HCT116 (cell line): ENCODE results near the gene FADS1. TPM values are rescaled to one million over a fixed set of nuclear protein-coding genes. Genes with fewer than 3 reads are reported as not detected.

ENCODE experiments used
- ATAC-seq: fragments of 200-7000 bp; cut with Tn5 transposase; 2 replicates; pipeline ENCODE4 v1.9.1; 2020; ENCODE audit warnings: mild to moderate bottlenecking, moderate library complexity
- BruUV-seq: library from RNA; stranded (reverse); fragments of 400-500 nt; replicated peaks from 2 replicates; lab custom pipeline; 2021; lab: Mats Ljungman, UMichigan
- CTCF ChIA-PET: fragments of 300-600 bp; sonication (Branson Sonifier 250); formaldehyde crosslinking; loops from one replicate; lab custom pipeline; 2021; ENCODE audit warnings: antibody characterized with exemption; lab: Charles Lee
- POLR2A ChIA-PET: fragments of 300-600, 350-600 bp; sonication (Branson Sonifier 250); formaldehyde crosslinking; loops from one replicate; lab custom pipeline; 2021; ENCODE audit warnings: antibody characterized with exemption; lab: Charles Lee
- RAD21 ChIA-PET, 2 experiments: fragments of 300-600 bp; sonication (Branson Sonifier 250); formaldehyde crosslinking; loops; one replicate each; lab custom pipeline; 2023; ENCODE audit warnings: low total read pairs in 2 of 2; ENCODE audit not compliant: uncharacterized antibody in 2 of 2, unreplicated experiment in 2 of 2, low non-redundant PET in 1 of 2; lab: Charles Lee
- DNase-seq: peaks from one replicate; pipeline ENCODE4 v3.0.0-alpha.2; 2010; ENCODE audit warnings: low read depth, low spot score
- H2AFZ ChIP-seq: fragments of 200-600 bp; shearing (Covaris generic), sonication (generic); 2 replicates; pipeline ENCODE4 v1.6.1; 2017; ENCODE audit warnings: low read depth, mixed run types, mixed read lengths, antibody characterized with exemption, low read length; ENCODE audit not compliant: poor library complexity, severe bottlenecking
- H3K27ac ChIP-seq: 2 replicates; pipeline ENCODE4 v1.5.1; 2012; ENCODE audit warnings: low read depth, low read length
- H3K27me3 ChIP-seq: fragments of 200-600 bp; sonication (generic); 2 replicates; pipeline ENCODE4 v1.6.1; 2016; ENCODE audit warnings: mixed run types, low read length, mixed read lengths; ENCODE audit not compliant: insufficient read depth
- H3K36me3 ChIP-seq, 2 experiments: fragments of 200-500 bp in 1 of 2; fragments of 200-600 bp in 1 of 2; sonication (Bioruptor generic) in 1 of 2; sonication (generic) in 1 of 2; 2 replicates each; pipeline versions ENCODE4 v1.5.1 to v1.6.1; 2014 to 2016; ENCODE audit warnings: low read length in 2 of 2, inconsistent platforms in 1 of 2, mixed read lengths in 1 of 2, mixed run types in 1 of 2; ENCODE audit not compliant: insufficient read depth in 2 of 2, control insufficient read depth in 1 of 2
- H3K4me1 ChIP-seq, 2 experiments: fragments of 200-600 bp in 1 of 2; sonication (generic) in 1 of 2; 2 replicates each; pipeline versions ENCODE4 v1.5.1 to v1.6.1; 2012 to 2017; ENCODE audit warnings: low read length in 2 of 2, inconsistent platforms in 1 of 2, mild to moderate bottlenecking in 1 of 2, mixed read lengths in 1 of 2, mixed run types in 1 of 2, moderate library complexity in 1 of 2; ENCODE audit not compliant: insufficient read depth in 2 of 2, control insufficient read depth in 1 of 2
- H3K4me2 ChIP-seq: fragments of 200-600 bp; sonication (generic); 2 replicates; pipeline ENCODE4 v1.6.1; 2017; ENCODE audit warnings: mixed run types, low read length, mixed read lengths
- H3K4me3 ChIP-seq, 2 experiments: fragments of 200-600 bp in 1 of 2; sonication (generic) in 1 of 2; replicated peaks in 1 of 2; 2 replicates each; pipeline ENCODE4 v1.5.1; 2011 to 2016; ENCODE audit warnings: low read length in 2 of 2, control low read depth in 1 of 2, low read depth in 1 of 2, mild to moderate bottlenecking in 1 of 2, mixed read lengths in 1 of 2, mixed run types in 1 of 2
- H3K79me2 ChIP-seq: fragments of 200-600 bp; sonication (generic); 2 replicates; pipeline ENCODE4 v1.6.1; 2017; ENCODE audit warnings: mild to moderate bottlenecking, mixed run types, low read length, moderate library complexity, mixed read lengths; ENCODE audit not compliant: insufficient read depth
- H3K9ac ChIP-seq: fragments of 200-600 bp; sonication (generic); 2 replicates; pipeline ENCODE4 v1.6.1; 2016; ENCODE audit warnings: low read length, mixed read lengths
- H3K9me2 ChIP-seq: fragments of 200-600 bp; sonication (generic), shearing (Covaris generic); 2 replicates; pipeline ENCODE4 v1.6.1; 2017; ENCODE audit warnings: mixed run types, mild to moderate bottlenecking, moderate library complexity; ENCODE audit not compliant: insufficient read depth
- H3K9me3 ChIP-seq, 2 experiments: fragments of 200-500 bp in 1 of 2; fragments of 200-600 bp in 1 of 2; sonication (Bioruptor generic) in 1 of 2; sonication (generic) in 1 of 2; 2 replicates each; pipeline ENCODE4 v1.6.1; 2014 to 2017; ENCODE audit warnings: low read length in 2 of 2, mixed read lengths in 2 of 2, inconsistent platforms in 1 of 2, low read depth in 1 of 2, mild to moderate bottlenecking in 1 of 2, mixed run types in 1 of 2, moderate library complexity in 1 of 2; ENCODE audit not compliant: control insufficient read depth in 1 of 2, insufficient read depth in 1 of 2
- H4K20me1 ChIP-seq: fragments of 200-600 bp; sonication (generic), shearing (Covaris generic); 2 replicates; pipeline ENCODE4 v1.6.1; 2017; ENCODE audit warnings: mixed run types, mild to moderate bottlenecking, moderate library complexity; ENCODE audit not compliant: insufficient read depth
- EZH2 ChIP-seq: fragments of 200-600 bp; sonication (generic); IDR thresholded peaks from 2 replicates; pipeline ENCODE4 v1.6.1; 2017; ENCODE audit warnings: antibody characterized with exemption, mixed run types
- TCF7L2 ChIP-seq: IDR thresholded peaks from 2 replicates; pipeline ENCODE4 v1.7.0; 2011; ENCODE audit warnings: borderline replicate concordance, inconsistent platforms; ENCODE audit not compliant: insufficient read depth, insufficient read length; ENCODE audit errors: extremely low read depth
- intact Hi-C: fragments of 100-400 bp; cut with micrococcal nuclease; formaldehyde crosslinking; loops from 2 replicates; pipeline ENCODE4 v1.10.0; 2022
- total RNA-seq: library from RNA; stranded (reverse); gene quantifications from one replicate; pipeline ENCODE4 v1.2.1, GENCODE V29; 2021; ENCODE audit not compliant: unreplicated experiment
- TF ChIP-seq, protein P1 (sequence below): IDR thresholded peaks from 2 replicates; pipeline ENCODE4 v1.6.1; 2011; ENCODE audit warnings: mild to moderate bottlenecking, low read length, moderate library complexity; ENCODE audit not compliant: insufficient replicate concordance; ENCODE audit errors: extremely low read depth

FADS1 gene
- total RNA-seq, 1 experiment from 2014 or later, result 56.6 TPM

- no peak for TF ChIP-seq TCF7L2
- no peak for TF ChIP-seq EZH2
- TF ChIP-seq, protein P1, sequence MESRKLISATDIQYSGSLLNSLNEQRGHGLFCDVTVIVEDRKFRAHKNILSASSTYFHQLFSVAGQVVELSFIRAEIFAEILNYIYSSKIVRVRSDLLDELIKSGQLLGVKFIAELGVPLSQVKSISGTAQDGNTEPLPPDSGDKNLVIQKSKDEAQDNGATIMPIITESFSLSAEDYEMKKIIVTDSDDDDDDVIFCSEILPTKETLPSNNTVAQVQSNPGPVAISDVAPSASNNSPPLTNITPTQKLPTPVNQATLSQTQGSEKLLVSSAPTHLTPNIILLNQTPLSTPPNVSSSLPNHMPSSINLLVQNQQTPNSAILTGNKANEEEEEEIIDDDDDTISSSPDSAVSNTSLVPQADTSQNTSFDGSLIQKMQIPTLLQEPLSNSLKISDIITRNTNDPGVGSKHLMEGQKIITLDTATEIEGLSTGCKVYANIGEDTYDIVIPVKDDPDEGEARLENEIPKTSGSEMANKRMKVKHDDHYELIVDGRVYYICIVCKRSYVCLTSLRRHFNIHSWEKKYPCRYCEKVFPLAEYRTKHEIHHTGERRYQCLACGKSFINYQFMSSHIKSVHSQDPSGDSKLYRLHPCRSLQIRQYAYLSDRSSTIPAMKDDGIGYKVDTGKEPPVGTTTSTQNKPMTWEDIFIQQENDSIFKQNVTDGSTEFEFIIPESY, result no peak
- TF ChIP-seq, all 23 proteins: peak for 0
- peaks cover 10% of the 10 kb centered on the region; the same call in 1 of the 2 replicates for H4K20me1 ChIP-seq
- H3K9me3 ChIP-seq, result no peaks in the 10 kb centered on the region
- no peak overlapping the region for H3K4me2 ChIP-seq
- BruUV-seq, result no TSS peak
- no peak for ATAC-seq
- ChIA-PET RAD21 (no interaction called here), POLR2A (interaction anchor here (2.5 kb wide), 1 partner anchor 15 kb away, joined by 13 read pairs; no protein-coding TSS in a partner anchor), CTCF (interaction anchor here (0.7 to 5.2 kb wide), 4 partner anchors 17 to 308 kb away, joined by 3 to 111 read pairs (median 22); partner anchors contain the start of gene BEST1)
- no peaks in the 10 kb centered on the region for H3K27me3 ChIP-seq
- H3K36me3 ChIP-seq, result peaks cover 9 to 46% of the 10 kb centered on the region in 2 experiments
- H3K4me1 ChIP-seq, result peaks cover 0 to 5% of the 10 kb centered on the region in 2 experiments; a peak in 1 of 4 replicates
- no peak for DNase-seq
- no peak overlapping the region for H3K27ac ChIP-seq
- no peak overlapping the region for H3K9ac ChIP-seq
- no peak overlapping the region for H3K4me3 ChIP-seq
- H3K9me2 ChIP-seq, result no peaks in the 10 kb centered on the region
- H3K79me2 ChIP-seq, result peaks cover 57% of the 10 kb centered on the region
- intact Hi-C loops, result no loop called here
- H2AFZ ChIP-seq, result no peak overlapping the region
Measured at GRCh38 chr11:61799665-61800284, 17.0 kb downstream of the FADS1 start.
